Ascending aorta (tissue), 2 donors: ENCODE data around the gene TK1. TPM values are rescaled to one million over a fixed set of nuclear protein-coding genes. Genes with fewer than 3 reads are reported as not detected.

Experiments used
- DNase-seq, 2 donors: peaks; one replicate each; pipeline ENCODE4 v3.0.0-alpha.2; 2019; ENCODE audit warnings: low spot score in 2 of 2
- H3K27ac ChIP-seq, 2 donors: fragments of 200-600 bp; sonication (generic); one replicate each; pipeline ENCODE4 v1.5.1; 2016 to 2017; ENCODE audit warnings: mild to moderate bottlenecking in 1 of 2
- H3K27me3 ChIP-seq: fragments of 200-600 bp; sonication (generic); one replicate; pipeline ENCODE4 v1.5.1; 2017
- H3K36me3 ChIP-seq, 2 donors: fragments of 200-600 bp; sonication (generic); one replicate each; pipeline ENCODE4 v1.5.1; 2016
- H3K4me1 ChIP-seq, 2 donors: fragments of 200-600 bp; sonication (generic); one replicate each; pipeline ENCODE4 v1.5.1; 2016 to 2017; ENCODE audit warnings: mild to moderate bottlenecking in 1 of 2
- H3K4me3 ChIP-seq, 2 donors: fragments of 200-600 bp; sonication (generic); one replicate each; pipeline ENCODE4 v1.5.1; 2016 to 2017; ENCODE audit warnings: mild to moderate bottlenecking in 1 of 2
- H3K9me3 ChIP-seq, 2 donors: fragments of 200-600 bp; sonication (generic); one replicate each; pipeline ENCODE4 v1.5.1; 2016
- intact Hi-C: fragments of 100-400 bp; cut with DNase I; formaldehyde crosslinking; loops from one replicate; pipeline ENCODE4 v1.15.1; 2023
- total RNA-seq: library from RNA; depleted of rRNA; stranded (reverse); fragments of >200 nt; gene quantifications from one replicate; pipeline ENCODE4 v1.1.0, GENCODE V29; 2016
- TF ChIP-seq, protein P1 (sequence below), 3 experiments: fragments of 200-600 bp in 2 of 3; fragments of 450-650 bp in 1 of 3; sonication (generic) in 2 of 3; IDR thresholded peaks; one replicate each; pipeline ENCODE4 v1.5.1; 2016 to 2019; ENCODE audit warnings: antibody characterized with exemption in 3 of 3, mild to moderate bottlenecking in 1 of 3, moderate library complexity in 1 of 3

Gene TK1
- total RNA-seq, 1 donor from 2014 or later, result not detected

DNA sequence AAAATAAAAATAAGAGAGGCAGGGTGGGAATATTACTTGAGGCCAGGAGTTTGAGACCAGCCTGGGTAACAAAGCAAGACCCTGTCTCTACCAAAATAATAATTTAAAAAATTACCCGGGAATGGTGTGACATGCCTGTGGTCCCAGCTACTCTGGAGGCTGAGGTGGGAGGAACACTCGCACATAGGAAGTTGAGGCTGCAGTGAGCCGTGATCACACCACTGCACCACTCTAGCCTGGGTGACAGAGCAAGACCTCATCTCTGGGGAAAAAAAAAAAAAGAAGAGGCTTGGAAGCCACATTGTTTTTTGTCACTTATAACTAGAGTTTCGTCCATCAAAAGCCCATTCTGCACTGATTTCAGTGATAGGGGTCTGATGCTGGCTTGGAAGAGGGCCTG lies 41.3 kb upstream of the TK1 start:
- no peak overlapping the region for H3K27ac ChIP-seq
- H3K4me3 ChIP-seq, result no peak overlapping the region
- DNase-seq, result no peak
- no peaks in the 10 kb centered on the region for H3K9me3 ChIP-seq
- peaks cover 15% of the 10 kb centered on the region for H3K27me3 ChIP-seq
- no peaks in the 10 kb centered on the region for H3K4me1 ChIP-seq
- intact Hi-C loops, result no loop called here
- no peaks in the 10 kb centered on the region for H3K36me3 ChIP-seq
- TF ChIP-seq, protein P1, sequence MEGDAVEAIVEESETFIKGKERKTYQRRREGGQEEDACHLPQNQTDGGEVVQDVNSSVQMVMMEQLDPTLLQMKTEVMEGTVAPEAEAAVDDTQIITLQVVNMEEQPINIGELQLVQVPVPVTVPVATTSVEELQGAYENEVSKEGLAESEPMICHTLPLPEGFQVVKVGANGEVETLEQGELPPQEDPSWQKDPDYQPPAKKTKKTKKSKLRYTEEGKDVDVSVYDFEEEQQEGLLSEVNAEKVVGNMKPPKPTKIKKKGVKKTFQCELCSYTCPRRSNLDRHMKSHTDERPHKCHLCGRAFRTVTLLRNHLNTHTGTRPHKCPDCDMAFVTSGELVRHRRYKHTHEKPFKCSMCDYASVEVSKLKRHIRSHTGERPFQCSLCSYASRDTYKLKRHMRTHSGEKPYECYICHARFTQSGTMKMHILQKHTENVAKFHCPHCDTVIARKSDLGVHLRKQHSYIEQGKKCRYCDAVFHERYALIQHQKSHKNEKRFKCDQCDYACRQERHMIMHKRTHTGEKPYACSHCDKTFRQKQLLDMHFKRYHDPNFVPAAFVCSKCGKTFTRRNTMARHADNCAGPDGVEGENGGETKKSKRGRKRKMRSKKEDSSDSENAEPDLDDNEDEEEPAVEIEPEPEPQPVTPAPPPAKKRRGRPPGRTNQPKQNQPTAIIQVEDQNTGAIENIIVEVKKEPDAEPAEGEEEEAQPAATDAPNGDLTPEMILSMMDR (IDR thresholded peaks at IDR 0.05), result no peak

DNA sequence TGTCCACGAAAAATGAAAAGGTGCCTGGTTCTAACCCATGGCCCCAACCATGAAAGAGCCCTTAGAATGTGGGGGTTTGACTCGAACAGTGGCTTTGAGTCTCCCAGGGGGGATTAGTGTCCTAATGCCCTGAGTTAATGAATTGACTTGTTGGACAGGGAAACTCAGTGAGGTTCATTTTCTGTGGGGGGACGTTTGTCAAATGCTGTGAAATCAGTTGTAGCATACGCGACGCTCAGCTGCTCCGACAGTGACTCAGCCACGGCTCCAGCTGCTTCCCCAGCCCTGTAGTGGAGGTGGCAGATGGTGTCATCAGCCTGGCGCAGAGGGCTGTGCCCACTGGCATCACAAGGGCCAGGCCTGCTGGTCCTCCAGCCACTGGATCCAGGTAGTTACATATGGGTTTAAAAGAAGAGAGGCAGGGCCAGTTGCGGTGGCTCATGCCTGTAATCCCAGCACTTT lies 40.6 kb upstream of the TK1 start:
- Histone ChIP-seq H3K4me1 (no peaks in the 10 kb centered on the region), H3K4me3 (no peak overlapping the region), H3K9me3 (no peaks in the 10 kb centered on the region), H3K27me3 (peaks cover 13% of the 10 kb centered on the region), H3K27ac (no peak overlapping the region), H3K36me3 (no peaks in the 10 kb centered on the region)
- intact Hi-C loops, result no loop called here
- TF ChIP-seq, protein P1 (IDR thresholded peaks at IDR 0.05), result no peak
- no peak for DNase-seq

DNA sequence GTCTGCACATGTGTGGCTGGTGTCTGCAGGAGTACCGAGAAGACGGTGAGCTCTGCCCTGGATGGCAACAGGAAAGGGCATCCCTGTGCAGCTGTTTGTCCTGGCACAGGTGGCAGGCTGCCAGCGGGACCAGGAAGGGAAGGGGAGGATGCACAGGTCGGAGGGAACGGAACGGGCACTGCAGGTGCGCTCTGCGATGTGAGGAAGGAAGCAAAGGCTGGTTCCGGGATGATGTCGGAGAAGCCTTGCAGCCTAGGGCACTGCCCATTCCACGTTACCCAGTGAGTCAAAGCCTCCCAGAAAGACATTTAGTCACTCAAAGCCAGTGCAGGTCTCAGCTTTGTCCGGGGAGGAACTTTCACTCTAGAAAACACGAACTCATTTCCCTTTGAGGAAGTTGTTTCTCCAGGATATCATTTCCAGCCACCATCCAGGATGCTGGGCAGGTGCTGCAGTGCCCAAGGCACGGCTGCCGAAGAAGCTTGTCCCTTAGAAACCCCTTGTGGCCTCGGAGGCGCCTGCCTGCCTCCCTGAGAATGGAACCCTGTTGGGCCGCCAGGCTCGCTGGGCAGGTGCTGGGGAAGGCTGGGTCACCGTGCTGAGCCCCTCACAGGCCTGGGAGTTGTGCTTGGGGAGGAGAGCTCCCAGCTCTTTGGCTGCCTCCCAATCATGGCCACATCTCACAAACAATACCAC lies 40.1 kb upstream of the TK1 start:
- no peaks in the 10 kb centered on the region for H3K9me3 ChIP-seq
- intact Hi-C loops, result no loop called here
- no peak overlapping the region for H3K4me3 ChIP-seq
- no peaks in the 10 kb centered on the region for H3K36me3 ChIP-seq
- H3K4me1 ChIP-seq, result no peaks in the 10 kb centered on the region
- TF ChIP-seq, protein P1 (IDR thresholded peaks at IDR 0.05), result no peak
- no peak overlapping the region for H3K27ac ChIP-seq
- DNase-seq, result no peak
- peaks cover 8% of the 10 kb centered on the region for H3K27me3 ChIP-seq

DNA sequence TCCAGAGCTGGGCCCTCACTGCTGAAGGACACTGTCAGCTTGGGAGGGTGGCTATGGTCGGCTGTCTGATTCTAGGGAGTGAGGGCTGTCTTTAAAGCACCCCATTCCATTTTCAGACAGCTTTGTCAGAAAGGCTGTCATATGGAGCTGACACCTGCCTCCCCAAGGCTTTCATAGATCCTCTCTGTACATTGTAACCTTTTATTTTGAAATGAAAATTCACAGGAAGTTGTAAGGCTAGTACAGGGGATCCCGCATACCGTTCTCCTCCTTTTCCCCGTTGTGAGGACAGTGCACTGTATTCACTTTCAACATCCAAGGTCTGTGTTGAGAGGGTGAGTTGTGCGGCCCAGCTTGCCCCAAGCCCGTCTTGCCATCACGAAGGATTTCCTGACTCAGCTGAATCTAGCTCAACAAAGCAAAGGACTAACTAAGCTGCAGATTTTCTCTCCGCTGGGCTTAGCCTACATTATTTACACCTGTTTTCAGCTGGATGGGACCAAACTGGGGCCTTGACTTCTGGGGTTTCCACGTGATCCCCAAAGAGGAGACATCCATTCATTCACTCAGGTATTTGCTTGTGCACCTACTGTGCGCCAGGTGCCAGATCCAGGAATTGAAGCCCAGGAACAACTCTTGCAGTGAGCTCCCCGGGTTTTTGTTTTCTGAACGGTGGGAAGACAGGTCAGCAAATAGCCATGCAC lies 39.4 kb upstream of the TK1 start:
- DNase-seq, result no peak
- H3K36me3 ChIP-seq, result no peaks in the 10 kb centered on the region
- TF ChIP-seq, protein P1 (IDR thresholded peaks at IDR 0.05), result no peak
- no peaks in the 10 kb centered on the region for H3K9me3 ChIP-seq
- H3K27me3 ChIP-seq, result peaks cover 3% of the 10 kb centered on the region
- H3K4me3 ChIP-seq, result no peak overlapping the region
- H3K4me1 ChIP-seq, result no peaks in the 10 kb centered on the region
- intact Hi-C loops, result no loop called here
- H3K27ac ChIP-seq, result no peak overlapping the region

DNA sequence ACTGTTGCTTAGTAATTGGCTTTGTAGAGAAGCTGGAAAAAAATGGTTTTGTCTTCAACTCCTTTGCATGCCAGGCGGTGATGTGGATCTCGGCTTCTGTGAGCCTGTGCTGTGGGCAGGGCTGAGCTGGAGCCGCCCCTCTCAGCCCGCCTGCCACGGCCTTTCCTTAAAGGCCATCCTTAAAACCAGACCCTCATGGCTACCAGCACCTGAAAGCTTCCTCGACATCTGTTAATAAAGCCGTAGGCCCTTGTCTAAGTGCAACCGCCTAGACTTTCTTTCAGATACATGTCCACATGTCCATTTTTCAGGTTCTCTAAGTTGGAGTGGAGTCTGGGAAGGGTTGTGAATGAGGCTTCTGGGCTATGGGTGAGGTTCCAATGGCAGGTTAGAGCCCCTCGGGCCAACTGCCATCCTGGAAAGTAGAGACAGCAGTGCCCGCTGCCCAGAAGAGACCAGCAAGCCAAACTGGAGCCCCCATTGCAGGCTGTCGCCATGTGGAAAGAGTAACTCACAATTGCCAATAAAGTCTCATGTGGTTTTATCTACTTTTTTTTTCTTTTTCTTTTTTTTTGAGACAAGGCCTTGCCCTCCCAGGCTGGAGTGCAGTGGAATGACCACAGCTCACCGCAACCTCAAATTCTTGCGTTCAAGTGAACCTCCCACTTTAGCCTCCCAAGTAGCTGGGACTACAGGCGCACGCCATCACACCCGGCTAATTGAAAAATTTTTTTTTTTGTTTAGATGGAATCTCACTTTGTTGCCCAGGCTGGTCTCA lies 38.4 kb upstream of the TK1 start:
- no peak for DNase-seq
- Histone ChIP-seq H3K36me3 (no peaks in the 10 kb centered on the region), H3K4me3 (no peak overlapping the region), H3K4me1 (no peaks in the 10 kb centered on the region), H3K27ac (no peak overlapping the region), H3K9me3 (no peaks in the 10 kb centered on the region), H3K27me3 (no peaks in the 10 kb centered on the region)
- intact Hi-C loops, result no loop called here
- TF ChIP-seq, protein P1 (IDR thresholded peaks at IDR 0.05), result no peak
